ENCODE results near the gene RAB3GAP1.

DNA sequence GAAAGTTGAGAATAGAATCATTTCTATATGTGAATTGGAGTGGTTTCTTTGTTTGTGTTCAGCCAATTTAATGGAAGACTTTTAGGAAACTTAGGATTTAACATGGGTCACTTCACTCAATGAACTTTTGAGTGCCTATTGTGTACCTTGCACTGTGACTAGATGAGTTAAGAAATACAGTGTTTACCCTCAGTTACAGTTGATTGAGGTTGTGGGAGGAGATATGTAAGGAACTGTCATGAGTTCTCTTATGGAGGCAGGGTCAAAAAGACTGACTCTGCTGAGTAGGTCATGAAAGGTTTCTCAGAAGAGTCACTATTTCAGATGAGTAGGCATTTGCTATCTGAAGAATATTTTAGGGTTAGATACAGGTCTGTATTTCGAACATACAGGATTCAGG lies 98.6 kb downstream of the RAB3GAP1 start:
- TF ChIP-seq, protein P1, sequence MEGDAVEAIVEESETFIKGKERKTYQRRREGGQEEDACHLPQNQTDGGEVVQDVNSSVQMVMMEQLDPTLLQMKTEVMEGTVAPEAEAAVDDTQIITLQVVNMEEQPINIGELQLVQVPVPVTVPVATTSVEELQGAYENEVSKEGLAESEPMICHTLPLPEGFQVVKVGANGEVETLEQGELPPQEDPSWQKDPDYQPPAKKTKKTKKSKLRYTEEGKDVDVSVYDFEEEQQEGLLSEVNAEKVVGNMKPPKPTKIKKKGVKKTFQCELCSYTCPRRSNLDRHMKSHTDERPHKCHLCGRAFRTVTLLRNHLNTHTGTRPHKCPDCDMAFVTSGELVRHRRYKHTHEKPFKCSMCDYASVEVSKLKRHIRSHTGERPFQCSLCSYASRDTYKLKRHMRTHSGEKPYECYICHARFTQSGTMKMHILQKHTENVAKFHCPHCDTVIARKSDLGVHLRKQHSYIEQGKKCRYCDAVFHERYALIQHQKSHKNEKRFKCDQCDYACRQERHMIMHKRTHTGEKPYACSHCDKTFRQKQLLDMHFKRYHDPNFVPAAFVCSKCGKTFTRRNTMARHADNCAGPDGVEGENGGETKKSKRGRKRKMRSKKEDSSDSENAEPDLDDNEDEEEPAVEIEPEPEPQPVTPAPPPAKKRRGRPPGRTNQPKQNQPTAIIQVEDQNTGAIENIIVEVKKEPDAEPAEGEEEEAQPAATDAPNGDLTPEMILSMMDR (conservative IDR thresholded peaks at IDR 0.05; ENCODE audit: low read depth, low read length), result no peak
- TF ChIP-seq EZH2 (IDR thresholded peaks at IDR 0.05; ENCODE audit: low read length, unreplicated experiment), result no peak
